ENCODE data around the gene MSLN. TPM values are rescaled to one million over a fixed set of nuclear protein-coding genes. Genes with fewer than 3 reads are reported as not detected.
A peak's percentile ranks its signal among the peaks of the same experiment; 100 is the strongest.
"Not testable (repeated sequence)": the region's sequence is repeated elsewhere in the genome, so short reads cannot be mapped to it uniquely, and the experiment has no call there.

Gene MSLN
- total and polyA plus RNA-seq, 2 experiments from 2014 or later = 4.5 TPM; not detected in 1

GRCh38 chr16:739560-740458, 20.7 kb upstream of the MSLN start:
- no peak for TF ChIP-seq CTCF (IDR thresholded peaks at IDR 0.05; ENCODE audit: low read depth, low read length)
- Histone ChIP-seq H3K36me3 (peaks cover 6% of the 10 kb centered on the region), H3K27ac (no peak overlapping the region), H3K27me3 (no peaks in the 10 kb centered on the region), H3K4me1 (ENCODE audit: low read depth) (no peaks in the 10 kb centered on the region), H3K4me3 (peak overlapping the region; percentile 95), H3K9me3 (ENCODE audit: low read depth) (no peaks in the 10 kb centered on the region)
- no peak for DNase-seq (ENCODE audit: low read depth in 1 of 2, low spot score in 1 of 2)

- TF ChIP-seq CTCF (IDR thresholded peaks at IDR 0.05; ENCODE audit: low read depth, low read length) = no peak
- Histone ChIP-seq H3K27me3 (no peaks in the 10 kb centered on the region), H3K27ac (no peak overlapping the region), H3K4me1 (ENCODE audit: low read depth) (no peaks in the 10 kb centered on the region), H3K9me3 (ENCODE audit: low read depth) (no peaks in the 10 kb centered on the region), H3K36me3 (peaks cover 6% of the 10 kb centered on the region), H3K4me3 (peak overlapping the region; percentile 95)
- no peak for DNase-seq (ENCODE audit: low read depth in 1 of 2, low spot score in 1 of 2)
These were observed 20.1 kb upstream of the MSLN start for GRCh38 chr16:740459-740763.

GRCh38 chr16:740764-741505, 19.6 kb upstream of the MSLN start, which contains the start of gene CIAO3:
TSS of gene CIAO3 (minus strand) at chr16:740997. CDS start at chr16:740985, 12 bp downstream.
- TF ChIP-seq CTCF (IDR thresholded peaks at IDR 0.05; ENCODE audit: low read depth, low read length) = peak; percentile 75
- Histone ChIP-seq H3K27ac (no peak within 1 kb of the TSS), H3K4me3 (peak within 1 kb of the TSS; percentile 95), H3K36me3 (peaks cover under 1% of the 10 kb centered on the region), H3K4me1 (ENCODE audit: low read depth) (no peaks in the 10 kb centered on the region), H3K27me3 (no peaks in the 10 kb centered on the region), H3K9me3 (ENCODE audit: low read depth) (no peaks in the 10 kb centered on the region)
- peak; percentile 92 to 95 for DNase-seq (ENCODE audit: low read depth in 1 of 2, low spot score in 1 of 2)

GRCh38 chr16:741986-742629, 18.4 kb upstream of the MSLN start:
- DNase-seq (ENCODE audit: low read depth in 1 of 2, low spot score in 1 of 2) = no peak
- Histone ChIP-seq H3K27ac (no peak overlapping the region), H3K9me3 (ENCODE audit: low read depth) (no peaks in the 10 kb centered on the region), H3K27me3 (no peaks in the 10 kb centered on the region), H3K4me3 (no peak overlapping the region), H3K4me1 (ENCODE audit: low read depth) (no peaks in the 10 kb centered on the region), H3K36me3 (no peaks in the 10 kb centered on the region)
- no peak for TF ChIP-seq CTCF (IDR thresholded peaks at IDR 0.05; ENCODE audit: low read depth, low read length)

- not testable (repeated sequence) for H3K4me3 ChIP-seq; H3K27ac ChIP-seq; H3K27me3 ChIP-seq; H3K36me3 ChIP-seq; H3K9me3 ChIP-seq (ENCODE audit: low read depth); DNase-seq (ENCODE audit: low read depth in 1 of 2, low spot score in 1 of 2); H3K4me1 ChIP-seq (ENCODE audit: low read depth)
These were observed 17.6 kb upstream of the MSLN start for GRCh38 chr16:742894-743293.
